Esophagus squamous epithelium (tissue), 5 donors: ENCODE results near the gene TGFBRAP1. TPM values are rescaled to one million over a fixed set of nuclear protein-coding genes. Genes with fewer than 3 reads are reported as not detected.

ENCODE experiments used
- DNase-seq: peaks from one replicate; lab custom pipeline; 2025; lab: John Stamatoyannopoulos, UW
- H3K27ac ChIP-seq, 4 donors: fragments of 200-600 bp; sonication (generic); one replicate each; pipeline ENCODE4 v1.5.1; 2016 to 2019; ENCODE audit warnings: mild to moderate bottlenecking in 1 of 4
- H3K27me3 ChIP-seq, 4 donors: fragments of 200-600 bp; sonication (generic); 1 replicate in 3 of 4; 2 replicates in 1 of 4; pipeline versions ENCODE4 v1.5.1 to v1.6.0; 2017 to 2021; ENCODE audit warnings: antibody characterized with exemption in 1 of 4
- H3K36me3 ChIP-seq, 3 donors: fragments of 200-600 bp; sonication (generic); one replicate each; pipeline ENCODE4 v1.5.1; 2016 to 2019
- H3K4me1 ChIP-seq, 3 donors: fragments of 200-600 bp; sonication (generic); one replicate each; pipeline ENCODE4 v1.5.1; 2017 to 2019
- H3K4me3 ChIP-seq, 4 donors: fragments of 200-600 bp; sonication (generic); 1 replicate in 3 of 4; 2 replicates in 1 of 4; pipeline ENCODE4 v1.5.1; 2016 to 2019; ENCODE audit warnings: mild to moderate bottlenecking in 2 of 4, moderate library complexity in 1 of 4
- H3K9me3 ChIP-seq, 3 donors: fragments of 200-600 bp; sonication (generic); one replicate each; pipeline ENCODE4 v1.5.1; 2016 to 2019
- POLR2A ChIP-seq, 4 donors: fragments of 450-650 bp; IDR thresholded peaks; one replicate each; pipeline ENCODE4 v1.6.1; 2017; ENCODE audit warnings: antibody characterized with exemption in 4 of 4, mild to moderate bottlenecking in 4 of 4, moderate library complexity in 3 of 4
- WGBS, 2 donors: methylation state at CpG; one replicate each; pipeline ENCODE4 v1.1.5; 2018; 5-methylcytosine and 5-hydroxymethylcytosine counted together
- intact Hi-C: fragments of 100-400 bp; cut with DNase I; formaldehyde crosslinking; loops from one replicate; pipeline ENCODE4 v1.15.0; 2022
- total RNA-seq, 4 donors: library from RNA; depleted of rRNA; stranded (reverse); fragments of >200 nt; gene quantifications; one replicate each; pipeline ENCODE4 v1.1.0, GENCODE V29; 2016
- TF ChIP-seq, protein P1 (sequence below), 6 experiments: fragments of 450-650 bp in 4 of 6; fragments of 200-600 bp in 2 of 6; sonication (generic) in 2 of 6; IDR thresholded peaks; one replicate each; pipeline ENCODE4 v1.5.1; 2016 to 2019; ENCODE audit warnings: antibody characterized with exemption in 6 of 6, mild to moderate bottlenecking in 4 of 6, moderate library complexity in 4 of 6
- donor health status: DM: yes; HTN: yes; CAD: no.

TGFBRAP1 gene
- total RNA-seq, 4 donors from 2014 or later = 11.7 to 24.6 (median 15.6) TPM

DNA sequence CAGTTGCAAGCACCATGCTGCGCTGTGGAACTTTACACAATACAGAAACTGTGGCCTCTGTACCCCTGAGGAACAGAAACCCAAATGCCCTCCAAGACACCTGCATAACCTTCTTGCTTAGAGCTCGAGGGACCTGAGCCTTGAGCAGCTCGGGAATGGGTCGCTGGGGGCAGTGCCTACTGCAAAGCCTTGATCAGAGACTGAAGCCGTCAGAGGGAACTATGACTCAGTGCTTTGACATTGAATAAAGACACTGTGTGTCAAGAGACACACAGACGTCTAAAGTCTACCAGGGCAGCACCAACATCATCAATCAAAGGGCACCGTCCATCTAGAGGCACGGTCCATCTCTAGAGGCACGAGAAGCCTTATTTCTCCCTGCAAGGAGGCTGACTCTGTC is 57.4 kb downstream of the TGFBRAP1 start:
- no peak overlapping the region for H3K27ac ChIP-seq
- H3K36me3 ChIP-seq = peaks cover 28 to 100% (median 51%) of the 10 kb centered on the region in 3 donors
- H3K4me3 ChIP-seq = no peak overlapping the region
- no peaks in the 10 kb centered on the region for H3K27me3 ChIP-seq
- WGBS, 2 donors = 73 to 84% methylated on average over 4 to 6 of the region's 9 CpGs
- intact Hi-C loops = no loop called here
- DNase-seq = no peak
- H3K4me1 ChIP-seq = no peaks in the 10 kb centered on the region
- no peak for TF ChIP-seq POLR2A (IDR thresholded peaks at IDR 0.05)
- TF ChIP-seq, protein P1, sequence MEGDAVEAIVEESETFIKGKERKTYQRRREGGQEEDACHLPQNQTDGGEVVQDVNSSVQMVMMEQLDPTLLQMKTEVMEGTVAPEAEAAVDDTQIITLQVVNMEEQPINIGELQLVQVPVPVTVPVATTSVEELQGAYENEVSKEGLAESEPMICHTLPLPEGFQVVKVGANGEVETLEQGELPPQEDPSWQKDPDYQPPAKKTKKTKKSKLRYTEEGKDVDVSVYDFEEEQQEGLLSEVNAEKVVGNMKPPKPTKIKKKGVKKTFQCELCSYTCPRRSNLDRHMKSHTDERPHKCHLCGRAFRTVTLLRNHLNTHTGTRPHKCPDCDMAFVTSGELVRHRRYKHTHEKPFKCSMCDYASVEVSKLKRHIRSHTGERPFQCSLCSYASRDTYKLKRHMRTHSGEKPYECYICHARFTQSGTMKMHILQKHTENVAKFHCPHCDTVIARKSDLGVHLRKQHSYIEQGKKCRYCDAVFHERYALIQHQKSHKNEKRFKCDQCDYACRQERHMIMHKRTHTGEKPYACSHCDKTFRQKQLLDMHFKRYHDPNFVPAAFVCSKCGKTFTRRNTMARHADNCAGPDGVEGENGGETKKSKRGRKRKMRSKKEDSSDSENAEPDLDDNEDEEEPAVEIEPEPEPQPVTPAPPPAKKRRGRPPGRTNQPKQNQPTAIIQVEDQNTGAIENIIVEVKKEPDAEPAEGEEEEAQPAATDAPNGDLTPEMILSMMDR (IDR thresholded peaks at IDR 0.05) = no peak
- no peaks in the 10 kb centered on the region for H3K9me3 ChIP-seq

- H3K9me3 ChIP-seq = no peaks in the 10 kb centered on the region
- H3K36me3 ChIP-seq = peaks cover 32 to 100% (median 51%) of the 10 kb centered on the region in 3 donors
- H3K27ac ChIP-seq = no peak overlapping the region
- H3K4me1 ChIP-seq = no peaks in the 10 kb centered on the region
- no peaks in the 10 kb centered on the region for H3K27me3 ChIP-seq
- WGBS, 2 donors = 92 to 94% methylated on average over 12 to 13 of the region's 14 CpGs
- TF ChIP-seq POLR2A (IDR thresholded peaks at IDR 0.05) = no peak
- TF ChIP-seq, protein P1 (IDR thresholded peaks at IDR 0.05) = no peak
- H3K4me3 ChIP-seq = no peak overlapping the region
- no peak for DNase-seq
- intact Hi-C loops = no loop called here
Measured at GRCh38 chr2:105271393-105272045, 58.0 kb downstream of the TGFBRAP1 start.

DNA sequence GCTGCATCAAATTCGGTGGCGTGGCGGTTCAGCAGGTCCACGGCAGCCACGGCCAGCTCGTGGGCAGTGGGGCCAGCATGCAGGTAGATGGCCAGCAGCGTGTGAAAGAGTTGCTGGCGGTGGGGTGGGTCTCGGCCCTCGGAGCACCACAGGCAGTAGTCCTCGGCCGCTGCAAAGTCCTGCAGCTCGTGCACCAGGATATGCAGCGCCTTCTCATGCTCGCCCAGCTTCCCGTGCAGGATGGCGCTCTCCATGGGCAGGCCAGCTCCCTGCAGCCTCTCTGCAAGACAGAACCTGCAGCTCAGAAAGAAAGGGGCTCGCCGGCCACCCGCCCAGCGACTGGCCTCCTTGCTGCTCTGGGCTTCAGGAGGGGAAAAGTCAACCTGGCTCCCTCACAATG is 60.1 kb downstream of the TGFBRAP1 start:
- H3K4me3 ChIP-seq = no peak overlapping the region
- 100% methylated on average over 2 to 4 of the region's 21 CpGs for WGBS, 2 donors
- intact Hi-C loops = no loop called here
- no peak for TF ChIP-seq POLR2A (IDR thresholded peaks at IDR 0.05)
- no peaks in the 10 kb centered on the region for H3K9me3 ChIP-seq
- DNase-seq = no peak
- H3K4me1 ChIP-seq = no peaks in the 10 kb centered on the region
- H3K27me3 ChIP-seq = no peaks in the 10 kb centered on the region
- peaks cover 30 to 100% (median 41%) of the 10 kb centered on the region in 3 donors for H3K36me3 ChIP-seq
- no peak overlapping the region for H3K27ac ChIP-seq

GRCh38 chr2:105262651-105263091 is 66.9 kb downstream of the TGFBRAP1 start:
- DNase-seq = no peak
- 77 to 85% methylated on average over 10 of the region's 10 CpGs for WGBS, 2 donors
- Histone ChIP-seq H3K4me3 (no peak overlapping the region), H3K27me3 (no peaks in the 10 kb centered on the region), H3K36me3 (peaks cover 6 to 57% (median 11%) of the 10 kb centered on the region in 3 donors), H3K4me1 (no peaks in the 10 kb centered on the region), H3K9me3 (no peaks in the 10 kb centered on the region), H3K27ac (no peak overlapping the region)
- TF ChIP-seq POLR2A (IDR thresholded peaks at IDR 0.05) = no peak
- TF ChIP-seq, protein P1 (IDR thresholded peaks at IDR 0.05) = no peak
- intact Hi-C loops = no loop called here

- Histone ChIP-seq H3K27ac (no peak overlapping the region), H3K36me3 (peaks cover 4 to 41% (median 4%) of the 10 kb centered on the region in 3 donors), H3K4me3 (no peak overlapping the region), H3K4me1 (no peaks in the 10 kb centered on the region), H3K27me3 (no peaks in the 10 kb centered on the region), H3K9me3 (no peaks in the 10 kb centered on the region)
- no peak for DNase-seq
- TF ChIP-seq, protein P1 (IDR thresholded peaks at IDR 0.05) = no peak
- TF ChIP-seq POLR2A (IDR thresholded peaks at IDR 0.05) = no peak
- WGBS, 2 donors = 61 to 66% methylated on average over 5 of the region's 5 CpGs
- intact Hi-C loops = no loop called here
Measured at GRCh38 chr2:105261061-105261460, 68.5 kb downstream of the TGFBRAP1 start.
